ENCODE measurements around the gene FAM53B.

DNA sequence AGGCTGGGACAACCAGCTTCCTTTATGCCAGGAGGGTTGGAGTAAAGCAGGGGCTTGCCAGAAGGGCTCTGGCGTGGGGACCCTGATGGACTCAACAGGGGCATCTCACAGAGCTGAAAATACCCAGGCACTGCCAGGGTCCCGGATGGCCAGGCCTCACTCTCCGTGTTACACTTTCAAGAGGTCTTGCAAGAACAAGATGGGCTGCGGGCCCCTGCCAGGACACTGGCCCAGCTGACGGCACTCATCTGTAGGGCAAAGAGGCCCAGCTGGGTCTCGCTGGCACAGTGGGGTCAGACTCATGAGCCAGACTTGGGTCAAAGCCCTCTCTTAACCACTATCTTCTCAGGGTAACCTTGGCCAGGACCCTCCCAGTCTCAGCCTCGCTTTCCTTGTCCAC lies 90.9 kb downstream of the FAM53B start:
- no peak for TF ChIP-seq POLR2AphosphoS5 (IDR thresholded peaks at IDR 0.05; ENCODE audit: low read depth, low read length)
- no peak for TF ChIP-seq TAF1 (IDR thresholded peaks at IDR 0.05; ENCODE audit: low read depth, low read length)
- TF ChIP-seq POLR2A (IDR thresholded peaks at IDR 0.05; ENCODE audit: low read depth, low read length), result no peak
- TF ChIP-seq POU2F2 (IDR thresholded peaks at IDR 0.05; ENCODE audit: low read depth, low read length), result no peak
- no peak for TF ChIP-seq PAX5 (IDR thresholded peaks at IDR 0.05; ENCODE audit: insufficient read depth, low read length, severe bottlenecking)
- no peak for TF ChIP-seq SPI1 (IDR thresholded peaks at IDR 0.05; ENCODE audit: low read depth, low read length)

All from GM12891 (cell line).